CD4-positive, alpha-beta memory T cell (primary cell): ENCODE data around the gene KCNK7. TPM values are rescaled to one million over a fixed set of nuclear protein-coding genes. Genes with fewer than 3 reads are reported as not detected.

Experiments used
- CTCF ChIA-PET: fragments of 350-600 bp; sonication (Branson Sonifier 250); formaldehyde crosslinking; loops from one replicate; lab custom pipeline; 2021; ENCODE audit warnings: inconsistent platforms; ENCODE audit not compliant: partially characterized antibody; lab: Charles Lee
- POLR2A ChIA-PET: fragments of 350-600 bp; sonication (Branson Sonifier 250); formaldehyde crosslinking; loops from one replicate; lab custom pipeline; 2021; ENCODE audit not compliant: partially characterized antibody; lab: Charles Lee
- DNase-seq, 5 donors: peaks; one replicate each; pipeline versions ENCODE4 v3.0.0 to v3.0.0-alpha.2; 2020 to 2022; ENCODE audit warnings: mixed read lengths in 1 of 5
- H3K27ac ChIP-seq: one replicate; pipeline ENCODE4 v1.7.0; 2013; ENCODE audit warnings: low read depth, low read length
- H3K27me3 ChIP-seq: 2 replicates; pipeline ENCODE4 v1.7.0; 2013; ENCODE audit warnings: mild to moderate bottlenecking, low read length, moderate library complexity; ENCODE audit not compliant: insufficient read depth
- H3K36me3 ChIP-seq: 2 replicates; pipeline ENCODE4 v1.7.0; 2013; ENCODE audit warnings: mild to moderate bottlenecking, low read length, moderate library complexity; ENCODE audit not compliant: insufficient read depth
- H3K4me1 ChIP-seq: 2 replicates; pipeline ENCODE4 v1.7.0; 2013; ENCODE audit warnings: mild to moderate bottlenecking, low read length, moderate library complexity; ENCODE audit not compliant: insufficient read depth
- H3K4me3 ChIP-seq, 2 donors: one replicate each; pipeline ENCODE4 v1.7.0; 2013; ENCODE audit warnings: low read length in 2 of 2, mild to moderate bottlenecking in 1 of 2
- H3K9me3 ChIP-seq, 2 donors: one replicate each; pipeline ENCODE4 v1.7.0; 2013; ENCODE audit warnings: low read length in 2 of 2, control low read depth in 1 of 2; ENCODE audit not compliant: control insufficient read depth in 1 of 2
- H3K27ac Mint-ChIP-seq, 7 donors: one replicate each; pipeline ENCODE4 v1.8.0; 2020 to 2021; ENCODE audit warnings: mixed read lengths in 7 of 7, mild to moderate bottlenecking in 6 of 7, inconsistent platforms in 3 of 7, moderate library complexity in 3 of 7
- H3K27me3 Mint-ChIP-seq, 2 donors: one replicate each; pipeline ENCODE4 v1.8.0; 2020 to 2021; ENCODE audit warnings: mixed read lengths in 2 of 2
- H3K36me3 Mint-ChIP-seq, 2 donors: one replicate each; pipeline ENCODE4 v1.8.0; 2020 to 2021; ENCODE audit warnings: mixed read lengths in 2 of 2, inconsistent platforms in 1 of 2, mild to moderate bottlenecking in 1 of 2
- H3K4me1 Mint-ChIP-seq, 4 donors: one replicate each; pipeline ENCODE4 v1.8.0; 2020 to 2021; ENCODE audit warnings: mixed read lengths in 4 of 4, mild to moderate bottlenecking in 1 of 4
- H3K4me3 Mint-ChIP-seq, 8 donors: one replicate each; pipeline ENCODE4 v1.8.0; 2020 to 2021; ENCODE audit warnings: mixed read lengths in 8 of 8, mild to moderate bottlenecking in 7 of 8, moderate library complexity in 6 of 8, inconsistent platforms in 3 of 8
- H3K9me3 Mint-ChIP-seq, 8 donors: one replicate each; pipeline ENCODE4 v1.8.0; 2020 to 2021; ENCODE audit warnings: mixed read lengths in 8 of 8, mild to moderate bottlenecking in 5 of 8, inconsistent platforms in 3 of 8, moderate library complexity in 1 of 8
- intact Hi-C: fragments of 100-400 bp; cut with micrococcal nuclease; formaldehyde crosslinking; loops from one replicate; pipeline ENCODE4 v1.15.1; 2023
- polyA plus RNA-seq, 2 donors: library from polyadenylated mRNA; unstranded; fragments of 300-500 nt; fragmentation: Illumina TruSeq; gene quantifications; one replicate each; pipeline ENCODE4 v1.2.3, GENCODE V29; 2021
- total RNA-seq, 2 experiments: library from RNA; stranded (reverse); gene quantifications; one replicate each; pipeline ENCODE4 v1.2.3, GENCODE V29; 2021

KCNK7 gene
- total and polyA plus RNA-seq, 4 experiments from 2014 or later: 1.2 to 2.7 (median 1.6) TPM; not detected in 1

- H3K36me3 ChIP-seq: peaks cover 15% of the 10 kb centered on the region
- Mint-ChIP-seq H3K27me3 (no peaks in the 10 kb centered on the region), H3K27ac (peak overlapping the region in 1 of 7 donors; percentile 15), H3K4me1 (peaks cover 9 to 30% (median 10%) of the 10 kb centered on the region in 4 donors), H3K9me3 (no peaks in the 10 kb centered on the region), H3K36me3 (peaks cover 0 to 27% of the 10 kb centered on the region in 2 donors), H3K4me3 (no peak overlapping the region)
- CTCF ChIA-PET: interaction anchor here (1.3 to 5.1 kb wide), 3 partner anchors 9 to 56 kb away, joined by 3 to 57 read pairs (median 4); no protein-coding TSS in a partner anchor
- POLR2A ChIA-PET: interaction anchor here (1.1 to 6.0 kb wide), 4 partner anchors 17 to 92 kb away, joined by 3 to 79 read pairs (median 12); partner anchors contain the start of genes EHBP1L1, MAP3K11 and PCNX3
- intact Hi-C loops: no loop called here
- peaks cover 27% of the 10 kb centered on the region for H3K4me1 ChIP-seq
- H3K27me3 ChIP-seq: no peaks in the 10 kb centered on the region
- DNase-seq: no peak
- no peaks in the 10 kb centered on the region for H3K9me3 ChIP-seq
- H3K27ac ChIP-seq: no peak overlapping the region
- no peak overlapping the region for H3K4me3 ChIP-seq
Observed at GRCh38 chr11:65596520-65596919, 920 bp upstream of the KCNK7 start.

- H3K27ac Mint-ChIP-seq: peak overlapping the region in 4 of 7 donors; percentile 13 to 93 (median 78)
- peaks cover 7 to 28% of the 10 kb centered on the region in 2 donors for H3K36me3 Mint-ChIP-seq
- H3K27ac ChIP-seq: no peak overlapping the region
- intact Hi-C loops: no loop called here
- ChIA-PET CTCF (interaction anchor here (0.9 to 5.1 kb wide), 5 partner anchors 9 to 54 kb away, joined by 3 to 57 read pairs (median 7); partner anchors contain the start of gene PCNX3), POLR2A (interaction anchor here (0.8 to 6.0 kb wide), 8 partner anchors 7 to 90 kb away, joined by 3 to 79 read pairs (median 4); partner anchors contain the start of genes EHBP1L1, MAP3K11 and PCNX3)
- no peaks in the 10 kb centered on the region for H3K27me3 Mint-ChIP-seq
- no peaks in the 10 kb centered on the region for H3K9me3 Mint-ChIP-seq
- H3K4me1 Mint-ChIP-seq: peaks cover 7 to 30% (median 10%) of the 10 kb centered on the region in 4 donors
- peak overlapping the region in 2 of 8 donors; percentile 41 to 43 for H3K4me3 Mint-ChIP-seq
- no peaks in the 10 kb centered on the region for H3K27me3 ChIP-seq
- H3K9me3 ChIP-seq: no peaks in the 10 kb centered on the region
- peaks cover 27% of the 10 kb centered on the region for H3K4me1 ChIP-seq
- peaks cover 23% of the 10 kb centered on the region for H3K36me3 ChIP-seq
- no peak for DNase-seq
- H3K4me3 ChIP-seq: no peak overlapping the region
Observed at GRCh38 chr11:65595131-65595530, 469 bp downstream of the KCNK7 start.

GRCh38 chr11:65593518-65594414, 1.8 kb downstream of the KCNK7 start:
- Mint-ChIP-seq H3K4me1 (peaks cover 7 to 35% (median 11%) of the 10 kb centered on the region in 4 donors), H3K27ac (peak overlapping the region in 2 of 7 donors; percentile 10 to 42), H3K4me3 (no peak overlapping the region), H3K27me3 (no peaks in the 10 kb centered on the region), H3K36me3 (peaks cover 7 to 24% of the 10 kb centered on the region in 2 donors), H3K9me3 (no peaks in the 10 kb centered on the region)
- CTCF ChIA-PET: interaction anchor here (0.6 to 5.1 kb wide), 30 partner anchors 9 to 678 kb away, joined by 3 to 57 read pairs (median 4); partner anchors contain the start of genes EHBP1L1, FAM89B, PCNX3 and SCYL1
- intact Hi-C loops: loop anchor here (1.0 kb wide), 1 partner anchor 53 kb away; no protein-coding TSS in a partner anchor
- Histone ChIP-seq H3K27ac (no peak overlapping the region), H3K9me3 (no peaks in the 10 kb centered on the region), H3K4me3 (no peak overlapping the region), H3K4me1 (peaks cover 29% of the 10 kb centered on the region), H3K36me3 (peaks cover 25% of the 10 kb centered on the region), H3K27me3 (no peaks in the 10 kb centered on the region)
- POLR2A ChIA-PET: interaction anchor here (0.7 to 6.0 kb wide), 18 partner anchors 9 to 334 kb away, joined by 3 to 79 read pairs (median 4); partner anchors contain the start of genes EHBP1L1, FAM89B, MAP3K11 and NEAT1
- peak in 4 of 5 donors; percentile 26 to 34 (median 28) for DNase-seq

GRCh38 chr11:65592858-65593517, 2.6 kb downstream of the KCNK7 start:
- no peak overlapping the region for H3K27ac ChIP-seq
- H3K36me3 ChIP-seq: peaks cover 18% of the 10 kb centered on the region
- DNase-seq: no peak
- H3K4me1 ChIP-seq: peaks cover 37% of the 10 kb centered on the region
- no peaks in the 10 kb centered on the region for H3K27me3 ChIP-seq
- Mint-ChIP-seq H3K27me3 (no peaks in the 10 kb centered on the region), H3K9me3 (no peaks in the 10 kb centered on the region), H3K4me1 (peaks cover 12 to 43% (median 18%) of the 10 kb centered on the region in 4 donors), H3K36me3 (peaks cover 7 to 27% of the 10 kb centered on the region in 2 donors), H3K4me3 (no peak overlapping the region), H3K27ac (no peak overlapping the region)
- ChIA-PET POLR2A (interaction anchor here (0.8 to 6.0 kb wide), 14 partner anchors 14 to 335 kb away, joined by 3 to 79 read pairs (median 4); partner anchors contain the start of genes EHBP1L1, FAM89B, NEAT1 and RELA), CTCF (interaction anchor here (0.6 to 5.1 kb wide), 23 partner anchors 8 to 679 kb away, joined by 3 to 57 read pairs (median 6); partner anchors contain the start of genes EHBP1L1, FAM89B, PCNX3 and SCYL1)
- intact Hi-C loops: loop anchor here (1.0 kb wide), 1 partner anchor 53 kb away; no protein-coding TSS in a partner anchor
- H3K4me3 ChIP-seq: no peak overlapping the region
- no peaks in the 10 kb centered on the region for H3K9me3 ChIP-seq

- no peak for DNase-seq
Observed at GRCh38 chr11:65591939-65592857, 3.4 kb downstream of the KCNK7 start.

More at GRCh38 chr11:65591939-65592857, 3.4 kb downstream of the KCNK7 start:
- intact Hi-C loops: no loop called here
- Mint-ChIP-seq H3K4me1 (peaks cover 16 to 51% (median 26%) of the 10 kb centered on the region in 4 donors), H3K36me3 (peaks cover 7 to 24% of the 10 kb centered on the region in 2 donors), H3K27me3 (no peaks in the 10 kb centered on the region), H3K4me3 (no peak overlapping the region), H3K9me3 (no peaks in the 10 kb centered on the region), H3K27ac (no peak overlapping the region)
- CTCF ChIA-PET: interaction anchor here (1.0 to 5.1 kb wide), 13 partner anchors 12 to 67 kb away, joined by 3 to 57 read pairs (median 11); partner anchors contain the start of genes EHBP1L1, FAM89B, PCNX3 and SCYL1
- H3K27ac ChIP-seq: no peak overlapping the region
- H3K36me3 ChIP-seq: peaks cover 13% of the 10 kb centered on the region
- no peaks in the 10 kb centered on the region for H3K9me3 ChIP-seq
- POLR2A ChIA-PET: interaction anchor here (1.3 to 7.4 kb wide), 8 partner anchors 13 to 86 kb away, joined by 3 to 118 read pairs (median 26); partner anchors contain the start of genes EHBP1L1 and FAM89B
- H3K27me3 ChIP-seq: no peaks in the 10 kb centered on the region
- H3K4me1 ChIP-seq: peaks cover 44% of the 10 kb centered on the region
- no peak overlapping the region for H3K4me3 ChIP-seq
